PFSK-1 (cell line): ENCODE data around the gene TMEM120B.

Experiments
- FOXP2 ChIP-seq: optimal IDR thresholded peaks from 2 replicates; pipeline ENCODE3; 2011; ENCODE audit warnings: borderline replicate concordance, control low read depth, inconsistent platforms; ENCODE audit not compliant: insufficient read depth; ENCODE audit errors: extremely low read length, extremely low read depth
- POLR2AphosphoS5 ChIP-seq: IDR thresholded peaks from 2 replicates; pipeline ENCODE4 v1.6.1; 2012; ENCODE audit warnings: low read depth, mild to moderate bottlenecking, control low read depth, low read length, moderate library complexity
- REST ChIP-seq, 2 experiments: IDR thresholded peaks; 2 replicates each; pipeline versions ENCODE4 v1.6.1 to v1.8.0; 2011 to 2012; ENCODE audit warnings: low read depth in 2 of 2, low read length in 2 of 2, control low read depth in 1 of 2, inconsistent platforms in 1 of 2, mild to moderate bottlenecking in 1 of 2, moderate library complexity in 1 of 2; ENCODE audit not compliant: insufficient read depth in 1 of 2
- SIN3A ChIP-seq: IDR thresholded peaks from 2 replicates; pipeline ENCODE4 v1.6.1; 2012; ENCODE audit warnings: mild to moderate bottlenecking, low read length, moderate library complexity, borderline replicate concordance; ENCODE audit not compliant: insufficient read depth
- TAF1 ChIP-seq: IDR thresholded peaks from 2 replicates; pipeline ENCODE4 v1.6.1; 2012; ENCODE audit warnings: low read length, control low read depth, borderline replicate concordance; ENCODE audit not compliant: insufficient read depth

Gene TMEM120B

GRCh38 chr12:121689430-121689829 is 23.1 kb upstream of the TMEM120B start:
- TF ChIP-seq FOXP2 (no peak), REST (IDR thresholded peaks at IDR 0.05; ENCODE audit: insufficient read depth in 1 of 2, low read depth in 2 of 2, low read length in 2 of 2) (no peak), SIN3A (no peak), TAF1 (no peak), POLR2AphosphoS5 (no peak)

- TF ChIP-seq TAF1 (no peak), POLR2AphosphoS5 (no peak)
Observed at GRCh38 chr12:121693155-121693687, 19.3 kb upstream of the TMEM120B start.

GRCh38 chr12:121697093-121697698 is 15.4 kb upstream of the TMEM120B start:
- TF ChIP-seq POLR2AphosphoS5: no peak
- no peak for TF ChIP-seq REST (IDR thresholded peaks at IDR 0.05; ENCODE audit: insufficient read depth in 1 of 2, low read depth in 2 of 2, low read length in 2 of 2)
- TF ChIP-seq TAF1: no peak
- no peak for TF ChIP-seq FOXP2
- no peak for TF ChIP-seq SIN3A

GRCh38 chr12:121701667-121702277 is 10.8 kb upstream of the TMEM120B start:
- TF ChIP-seq TAF1: no peak
- no peak for TF ChIP-seq REST (IDR thresholded peaks at IDR 0.05; ENCODE audit: insufficient read depth in 1 of 2, low read depth in 2 of 2, low read length in 2 of 2)
- TF ChIP-seq POLR2AphosphoS5: no peak
- no peak for TF ChIP-seq FOXP2
- TF ChIP-seq SIN3A: no peak

- no peak for TF ChIP-seq FOXP2
- no peak for TF ChIP-seq REST (IDR thresholded peaks at IDR 0.05; ENCODE audit: insufficient read depth in 1 of 2, low read depth in 2 of 2, low read length in 2 of 2)
- no peak for TF ChIP-seq TAF1
- TF ChIP-seq POLR2AphosphoS5: no peak
- no peak for TF ChIP-seq SIN3A
Observed at GRCh38 chr12:121702944-121703343, 9.6 kb upstream of the TMEM120B start.
